AG04450 (cell line): ENCODE data around the gene HOXC9. TPM values are rescaled to one million over a fixed set of nuclear protein-coding genes. Genes with fewer than 3 reads are reported as not detected.

Source experiments
- CTCF ChIA-PET: fragments of 300-600, 350-600 bp; formaldehyde crosslinking; extraction: SDS; loops from one replicate; lab custom pipeline; 2022; ENCODE audit warnings: antibody characterized with exemption, inconsistent platforms; lab: Charles Lee
- POLR2A ChIA-PET: fragments of 350-600 bp; formaldehyde crosslinking; extraction: SDS; loops from one replicate; lab custom pipeline; 2021; ENCODE audit warnings: antibody characterized with exemption, inconsistent platforms; lab: Yijun Ruan, JAX
- DNase-seq: peaks from one replicate; pipeline ENCODE4 v3.0.0-alpha.2; 2011; ENCODE audit warnings: low read depth, low spot score
- H3K27ac ChIP-seq: one replicate; pipeline ENCODE4 v1.5.1; 2012; ENCODE audit warnings: low read depth, low read length, control low read depth
- H3K27me3 ChIP-seq: one replicate; pipeline ENCODE4 v1.6.0; 2012; ENCODE audit warnings: low read length; ENCODE audit not compliant: control insufficient read depth, insufficient read depth
- H3K4me3 ChIP-seq: 2 replicates; pipeline ENCODE4 v1.5.1; 2011; ENCODE audit warnings: mild to moderate bottlenecking, low read depth, low read length, control low read depth
- H3K9me3 ChIP-seq: 2 replicates; pipeline ENCODE4 v1.5.1; 2012; ENCODE audit warnings: low read length; ENCODE audit not compliant: control insufficient read depth, insufficient read depth
- polyA plus RNA-seq: library from polyadenylated mRNA; depleted of rRNA; stranded (reverse); fragments of >200 nt; gene quantifications from 2 replicates; pipeline ENCODE4 v1.2.3, GENCODE V29; 2011
- TF ChIP-seq, protein P1 (sequence below): IDR thresholded peaks from 2 replicates; pipeline ENCODE4 v1.5.1; 2011; ENCODE audit warnings: low read depth, low read length, control low read depth, inconsistent platforms

HOXC9 gene
- polyA plus RNA-seq, 1 experiment, result not detected

DNA sequence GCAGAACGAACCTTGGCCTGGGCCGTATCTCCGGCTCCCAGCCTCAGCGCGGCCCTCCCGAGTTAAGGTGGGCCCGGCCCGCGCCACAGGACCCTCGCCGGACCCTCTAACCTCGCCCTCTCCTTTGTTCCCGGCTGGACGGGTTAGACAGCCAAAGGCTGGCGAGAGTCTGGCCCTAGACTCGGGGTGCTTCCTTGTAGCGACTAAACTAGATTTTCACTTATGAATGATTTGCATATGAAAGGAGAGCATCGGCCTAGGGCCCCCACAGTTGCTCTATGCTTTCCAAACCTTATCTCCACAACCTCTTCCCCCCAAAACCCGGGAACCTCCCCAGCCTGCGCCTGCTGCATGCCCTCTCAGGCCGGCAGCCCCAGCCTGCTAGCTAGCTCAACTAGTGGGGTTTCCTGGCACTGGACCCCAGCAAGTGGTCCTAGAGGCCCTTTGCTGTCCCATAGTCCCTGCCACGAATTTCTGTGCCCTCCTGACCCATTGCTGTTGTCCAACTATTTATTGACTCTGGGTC is 34.9 kb downstream of the HOXC9 start:
- H3K9me3 ChIP-seq, result peaks cover 21% of the 10 kb centered on the region
- peaks cover 84% of the 10 kb centered on the region for H3K27me3 ChIP-seq
- H3K27ac ChIP-seq, result no peak overlapping the region
- TF ChIP-seq, protein P1, sequence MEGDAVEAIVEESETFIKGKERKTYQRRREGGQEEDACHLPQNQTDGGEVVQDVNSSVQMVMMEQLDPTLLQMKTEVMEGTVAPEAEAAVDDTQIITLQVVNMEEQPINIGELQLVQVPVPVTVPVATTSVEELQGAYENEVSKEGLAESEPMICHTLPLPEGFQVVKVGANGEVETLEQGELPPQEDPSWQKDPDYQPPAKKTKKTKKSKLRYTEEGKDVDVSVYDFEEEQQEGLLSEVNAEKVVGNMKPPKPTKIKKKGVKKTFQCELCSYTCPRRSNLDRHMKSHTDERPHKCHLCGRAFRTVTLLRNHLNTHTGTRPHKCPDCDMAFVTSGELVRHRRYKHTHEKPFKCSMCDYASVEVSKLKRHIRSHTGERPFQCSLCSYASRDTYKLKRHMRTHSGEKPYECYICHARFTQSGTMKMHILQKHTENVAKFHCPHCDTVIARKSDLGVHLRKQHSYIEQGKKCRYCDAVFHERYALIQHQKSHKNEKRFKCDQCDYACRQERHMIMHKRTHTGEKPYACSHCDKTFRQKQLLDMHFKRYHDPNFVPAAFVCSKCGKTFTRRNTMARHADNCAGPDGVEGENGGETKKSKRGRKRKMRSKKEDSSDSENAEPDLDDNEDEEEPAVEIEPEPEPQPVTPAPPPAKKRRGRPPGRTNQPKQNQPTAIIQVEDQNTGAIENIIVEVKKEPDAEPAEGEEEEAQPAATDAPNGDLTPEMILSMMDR, result no peak
- DNase-seq, result no peak
- ChIA-PET POLR2A (no interaction called here), CTCF (no interaction called here)
- H3K4me3 ChIP-seq, result no peak overlapping the region

DNA sequence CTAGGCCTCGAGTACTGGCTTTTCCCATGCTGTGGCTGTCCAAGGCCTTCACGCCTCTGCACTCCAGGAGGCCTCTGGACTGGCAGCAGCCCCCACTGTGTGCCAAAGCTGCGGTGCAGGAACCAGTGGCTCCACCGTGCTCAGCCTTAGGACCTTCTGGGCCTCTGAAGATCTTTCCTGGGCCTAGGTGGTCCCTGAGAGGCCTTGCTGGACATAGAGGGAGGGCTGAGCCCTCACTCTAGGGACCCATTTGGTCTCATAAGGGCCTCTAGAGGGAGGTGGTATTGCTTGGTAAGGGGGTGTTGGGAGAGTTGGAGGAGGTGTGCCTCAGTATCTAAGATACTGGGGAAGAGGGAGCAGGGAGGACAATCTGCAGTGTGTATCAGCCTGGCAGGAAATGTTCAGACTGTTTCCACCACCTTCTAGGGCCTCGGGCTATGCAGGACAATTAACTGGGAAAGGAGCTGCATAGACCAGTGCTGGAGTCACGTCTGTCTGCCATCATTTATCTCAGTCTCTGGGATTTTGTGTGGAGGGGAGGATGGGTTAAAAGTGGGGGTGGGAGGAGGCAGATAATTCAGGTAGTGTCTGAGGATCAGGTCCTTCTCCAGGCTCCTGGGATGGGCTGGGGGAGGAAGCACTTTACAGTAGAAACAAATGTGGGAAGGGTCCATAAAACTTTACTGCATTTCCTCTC is 35.8 kb downstream of the HOXC9 start:
- ChIA-PET POLR2A (no interaction called here), CTCF (no interaction called here)
- TF ChIP-seq, protein P1, result no peak
- Histone ChIP-seq H3K4me3 (no peak overlapping the region), H3K27me3 (peaks cover 86% of the 10 kb centered on the region), H3K27ac (no peak overlapping the region), H3K9me3 (peaks cover 21% of the 10 kb centered on the region)
- no peak for DNase-seq

DNA sequence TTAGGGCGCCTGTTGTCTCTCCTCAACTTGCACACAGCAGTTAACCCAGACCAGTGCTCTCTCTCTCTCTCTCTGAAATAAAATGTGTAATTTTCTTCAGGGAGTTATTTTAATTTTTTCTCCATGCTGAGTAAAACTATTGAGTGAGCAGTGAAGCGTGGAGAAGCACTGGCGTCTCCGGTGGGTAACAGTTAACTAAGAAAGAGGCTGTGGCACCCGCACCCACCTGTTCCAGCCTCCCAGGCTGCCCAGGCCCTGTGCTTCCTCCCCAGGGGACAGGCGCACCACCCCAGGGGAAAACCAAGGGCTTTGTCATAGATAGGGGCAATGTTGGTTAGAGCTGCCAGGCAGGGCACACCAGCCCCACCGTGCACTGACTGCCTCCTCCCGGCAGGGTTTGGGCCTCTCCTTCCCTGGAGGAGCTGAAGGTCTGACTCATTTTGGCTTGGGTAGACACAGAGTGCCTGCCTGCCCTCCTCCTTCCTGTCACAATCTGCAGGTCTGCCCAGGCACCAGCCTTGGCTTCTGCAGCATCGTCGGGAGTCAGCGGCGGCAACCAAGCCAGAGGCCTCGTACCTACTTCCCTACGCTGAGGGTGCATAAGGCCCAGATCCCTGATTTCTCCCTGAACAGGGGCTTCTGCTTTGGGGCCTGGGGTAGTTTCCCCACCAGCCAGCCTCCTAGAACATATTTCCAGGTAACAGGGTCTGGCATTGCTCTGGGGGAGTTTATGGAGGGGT is 36.8 kb downstream of the HOXC9 start:
- ChIA-PET CTCF (no interaction called here), POLR2A (no interaction called here)
- DNase-seq, result no peak
- Histone ChIP-seq H3K4me3 (no peak overlapping the region), H3K27me3 (peaks cover 80% of the 10 kb centered on the region), H3K9me3 (peaks cover 21% of the 10 kb centered on the region), H3K27ac (no peak overlapping the region)
- TF ChIP-seq, protein P1, result no peak

DNA sequence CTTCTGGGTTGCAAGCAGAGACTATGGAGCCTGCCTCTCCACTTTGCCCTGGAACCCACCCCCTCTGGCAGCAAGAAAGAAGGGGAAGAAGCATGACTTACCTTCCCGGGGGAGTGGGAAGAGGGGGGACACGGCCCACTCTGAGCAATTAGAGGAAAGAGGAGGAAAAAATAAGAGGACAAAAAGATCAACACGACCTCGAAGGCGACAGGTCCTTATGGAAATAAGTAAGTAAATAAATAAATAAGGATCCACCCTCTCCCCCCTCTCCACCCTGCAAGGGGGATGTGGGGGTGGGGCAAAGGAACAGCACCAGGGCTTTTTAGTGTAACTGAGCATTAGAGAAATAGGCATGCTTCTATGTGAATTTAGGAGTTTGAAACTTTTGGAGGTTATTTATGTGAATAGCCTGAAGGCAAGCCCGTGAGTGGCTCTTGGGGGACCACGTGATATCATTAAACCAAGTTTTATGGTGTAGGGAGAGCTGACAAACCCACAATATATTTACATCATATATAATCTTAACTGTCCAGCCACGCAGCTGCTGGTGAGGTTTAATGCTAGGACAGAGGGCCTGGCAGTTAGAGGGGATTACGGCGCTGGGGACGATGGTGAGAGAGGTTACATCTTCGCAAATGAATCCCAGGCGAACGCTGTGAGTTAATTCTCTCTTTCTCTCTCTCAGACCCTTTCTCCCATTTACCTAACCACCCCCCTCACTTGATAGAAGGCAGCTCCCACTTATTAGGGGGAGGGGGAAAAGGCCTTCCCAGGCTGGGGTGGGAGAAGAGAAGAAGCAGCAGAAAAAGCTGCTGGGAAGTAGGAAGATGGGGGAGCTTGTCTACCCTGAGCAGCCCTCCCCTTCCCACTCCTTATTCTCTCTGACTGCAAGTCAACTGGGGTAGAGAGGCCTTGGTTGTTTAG is 37.7 kb downstream of the HOXC9 start:
- no peak for DNase-seq
- TF ChIP-seq, protein P1, result no peak
- ChIA-PET POLR2A (no interaction called here), CTCF (no interaction called here)
- no peak overlapping the region for H3K4me3 ChIP-seq
- H3K27ac ChIP-seq, result no peak overlapping the region
- peaks cover 74% of the 10 kb centered on the region for H3K27me3 ChIP-seq
- H3K9me3 ChIP-seq, result peaks cover 16% of the 10 kb centered on the region
